Measurements from ENCODE around the gene PSTPIP1.

DNA sequence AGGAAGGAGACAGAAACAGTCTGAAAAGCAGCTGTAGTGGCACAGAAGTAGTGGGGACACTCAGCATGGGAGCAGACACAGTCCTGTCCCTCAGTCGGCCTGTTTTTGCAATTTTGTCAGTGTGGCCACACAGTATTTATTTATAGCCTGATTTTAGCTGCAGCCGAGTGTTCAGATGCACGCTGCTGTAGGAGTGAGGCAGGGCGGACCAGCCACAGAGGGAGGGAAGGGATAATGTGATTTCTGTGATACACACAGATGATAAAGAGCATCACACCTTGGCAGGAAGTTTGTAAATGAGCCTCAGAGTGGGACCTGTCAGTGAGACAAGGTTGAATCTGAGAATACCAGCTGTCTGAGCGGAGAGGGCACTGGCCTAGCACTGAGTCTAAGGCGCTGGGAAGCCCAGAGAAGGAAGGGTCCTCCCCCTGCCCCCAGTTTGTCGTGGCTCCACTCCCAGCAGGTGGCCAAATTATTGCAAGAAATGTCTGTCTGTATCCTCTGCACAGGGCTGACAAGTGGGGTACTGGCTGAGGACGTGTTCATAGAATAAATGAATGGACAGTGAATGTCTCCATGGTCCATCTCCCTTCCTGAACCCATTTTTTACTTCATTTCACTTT lies 3.8 kb downstream of the PSTPIP1 start:
- TF ChIP-seq POLR2A (IDR thresholded peaks at IDR 0.05) (no peak), EP300 (IDR thresholded peaks at IDR 0.05) (no peak), POLR2AphosphoS5 (IDR thresholded peaks at IDR 0.05) (no peak)
- TF ChIP-seq, protein P1, sequence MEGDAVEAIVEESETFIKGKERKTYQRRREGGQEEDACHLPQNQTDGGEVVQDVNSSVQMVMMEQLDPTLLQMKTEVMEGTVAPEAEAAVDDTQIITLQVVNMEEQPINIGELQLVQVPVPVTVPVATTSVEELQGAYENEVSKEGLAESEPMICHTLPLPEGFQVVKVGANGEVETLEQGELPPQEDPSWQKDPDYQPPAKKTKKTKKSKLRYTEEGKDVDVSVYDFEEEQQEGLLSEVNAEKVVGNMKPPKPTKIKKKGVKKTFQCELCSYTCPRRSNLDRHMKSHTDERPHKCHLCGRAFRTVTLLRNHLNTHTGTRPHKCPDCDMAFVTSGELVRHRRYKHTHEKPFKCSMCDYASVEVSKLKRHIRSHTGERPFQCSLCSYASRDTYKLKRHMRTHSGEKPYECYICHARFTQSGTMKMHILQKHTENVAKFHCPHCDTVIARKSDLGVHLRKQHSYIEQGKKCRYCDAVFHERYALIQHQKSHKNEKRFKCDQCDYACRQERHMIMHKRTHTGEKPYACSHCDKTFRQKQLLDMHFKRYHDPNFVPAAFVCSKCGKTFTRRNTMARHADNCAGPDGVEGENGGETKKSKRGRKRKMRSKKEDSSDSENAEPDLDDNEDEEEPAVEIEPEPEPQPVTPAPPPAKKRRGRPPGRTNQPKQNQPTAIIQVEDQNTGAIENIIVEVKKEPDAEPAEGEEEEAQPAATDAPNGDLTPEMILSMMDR (IDR thresholded peaks at IDR 0.05) = no peak

Measured in sigmoid colon (tissue), 4 donors.